ENCODE data around the gene MTRF1L.
"Not testable (repeated sequence)": the region's sequence is repeated elsewhere in the genome, so short reads cannot be mapped to it uniquely, and the experiment has no call there.

MTRF1L gene

DNA sequence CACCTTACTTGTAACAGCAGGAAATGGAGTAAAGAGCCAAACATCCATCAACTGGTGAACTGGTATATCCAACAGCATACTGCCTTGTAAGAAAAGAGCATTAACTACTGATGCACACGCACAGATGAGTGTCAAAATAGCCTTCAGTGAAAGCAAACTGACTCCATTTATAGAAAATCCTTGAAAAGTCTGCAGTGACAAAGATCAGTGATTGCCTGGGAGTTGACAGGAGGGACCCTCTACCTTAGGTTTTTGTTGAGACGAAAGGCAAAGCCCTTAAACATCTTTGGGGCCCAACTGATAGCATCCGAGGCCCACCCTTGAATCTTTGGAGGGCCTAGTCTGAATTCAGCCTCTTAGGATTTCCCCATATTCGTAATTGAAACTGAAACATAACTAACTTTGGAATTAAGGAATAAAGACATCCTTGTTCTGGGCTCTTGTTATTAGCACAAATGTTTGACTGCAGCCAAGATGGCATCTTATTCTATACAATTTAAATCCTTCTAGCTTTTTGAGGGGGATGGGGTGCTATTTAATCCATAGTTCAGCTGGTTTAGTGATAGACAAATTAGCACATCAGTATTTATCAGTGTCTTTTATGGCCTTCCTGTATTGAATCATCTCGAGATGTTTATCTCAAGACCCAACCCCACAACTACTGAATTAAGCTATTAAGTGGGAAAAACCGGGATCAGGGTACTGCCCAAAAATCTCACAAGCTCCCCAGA is 32.7 kb downstream of the MTRF1L start:
- DNase-seq (ENCODE audit: low read depth), result no peak

DNA sequence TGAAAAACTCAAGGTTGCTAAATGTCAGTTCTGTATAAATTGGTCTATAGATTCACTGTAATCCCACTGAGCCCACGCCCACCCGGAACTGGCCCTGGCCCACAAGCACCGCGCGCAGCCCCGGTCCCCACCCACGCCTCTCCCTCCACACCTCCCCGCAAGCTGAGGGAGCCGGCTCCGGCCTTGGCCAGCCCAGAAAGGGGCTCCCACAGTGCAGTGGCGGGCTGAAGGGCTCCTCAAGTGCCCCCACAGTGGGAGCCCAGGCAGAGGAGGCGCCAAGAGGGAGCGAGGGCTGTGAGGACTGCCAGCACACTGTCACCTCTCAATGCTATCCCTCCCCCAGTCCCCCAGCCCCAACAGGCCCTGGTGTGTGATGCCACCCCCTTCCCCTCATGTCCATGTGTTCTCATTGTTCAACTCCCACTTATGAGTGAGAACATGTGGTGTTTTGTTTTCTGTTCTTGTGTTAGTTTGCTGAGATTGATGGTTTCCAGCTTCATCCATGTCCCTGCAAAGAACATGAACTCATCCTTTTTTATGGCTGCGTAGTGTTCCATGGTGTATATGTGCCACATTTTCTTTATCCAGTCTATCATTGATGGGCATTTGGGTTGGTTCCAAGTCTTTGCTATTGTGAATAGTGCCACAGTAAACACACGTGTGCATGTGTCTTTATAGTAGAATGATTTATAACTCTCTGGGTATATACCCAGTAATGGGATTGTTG is 36.2 kb downstream of the MTRF1L start:
- DNase-seq (ENCODE audit: low read depth), result not testable (repeated sequence)

- no peak for DNase-seq (ENCODE audit: low read depth)
Measured at GRCh38 chr6:152959333-152959732, 43.2 kb downstream of the MTRF1L start.

DNA sequence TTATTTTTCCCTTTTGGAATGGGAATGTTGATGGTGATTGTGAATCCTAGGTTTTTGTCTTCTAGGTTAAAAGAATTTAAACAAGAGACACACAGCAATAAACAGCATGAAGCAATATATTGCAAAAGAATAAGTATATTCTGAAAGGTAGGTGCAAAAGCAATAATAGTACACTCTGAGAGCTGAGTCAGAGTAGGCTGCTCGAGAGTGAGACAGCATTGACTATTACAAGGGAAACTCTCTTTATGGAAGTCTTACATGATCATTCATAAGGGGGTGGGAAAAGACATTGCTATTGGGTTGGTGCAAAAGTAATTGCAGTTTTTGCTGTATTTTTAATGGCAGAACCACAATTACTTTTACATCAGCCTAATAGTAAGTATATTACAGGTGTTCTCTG is 44.7 kb downstream of the MTRF1L start:
- DNase-seq (ENCODE audit: low read depth), result peak; percentile 25

- no peak for DNase-seq (ENCODE audit: low read depth)
Measured at GRCh38 chr6:152954443-152954842, 48.1 kb downstream of the MTRF1L start.

GRCh38 chr6:152952866-152953509 is 49.5 kb downstream of the MTRF1L start:
- peak; percentile 49 for DNase-seq (ENCODE audit: low read depth)

DNA sequence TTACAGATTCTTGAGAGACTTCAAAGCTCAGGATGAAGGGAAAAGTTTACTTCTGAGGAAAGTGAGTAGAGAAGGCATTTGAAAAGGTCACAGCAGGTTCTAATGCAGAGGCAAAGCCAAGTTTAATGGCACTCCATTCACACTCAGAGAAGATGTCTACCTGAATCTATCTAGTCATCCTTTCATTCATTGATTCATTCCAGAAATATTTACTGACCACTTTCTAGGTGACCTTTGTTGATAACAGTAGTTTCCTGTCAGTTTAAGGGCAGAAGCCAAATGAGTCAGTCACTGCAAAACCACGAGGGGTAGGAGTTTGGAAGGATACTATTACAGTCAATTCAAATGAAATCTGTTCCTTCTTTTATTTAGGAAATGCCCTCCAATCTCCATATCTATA is 50.5 kb downstream of the MTRF1L start:
- DNase-seq (ENCODE audit: low read depth), result peak; percentile 45

DNA sequence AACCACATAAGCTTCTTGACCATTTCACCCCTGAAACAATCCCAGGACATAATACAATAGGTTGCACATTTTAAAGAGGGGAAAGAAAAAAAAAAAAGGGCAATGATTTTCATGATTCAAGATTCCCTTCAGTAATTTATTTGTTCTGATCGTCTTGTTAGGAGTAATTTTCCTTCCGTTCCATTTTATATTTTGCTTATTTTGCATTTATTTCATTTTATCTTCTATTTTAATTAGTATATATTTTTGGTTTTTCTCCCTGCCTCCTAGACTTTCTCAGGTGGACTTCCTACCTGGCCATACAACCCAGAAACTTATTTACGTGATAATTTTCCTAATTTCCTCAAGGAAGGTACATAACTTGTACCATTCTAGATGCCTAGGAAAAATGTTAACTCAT is 52.3 kb downstream of the MTRF1L start:
- no peak for DNase-seq (ENCODE audit: low read depth)

GRCh38 chr6:152948150-152948768 is 54.2 kb downstream of the MTRF1L start:
- DNase-seq (ENCODE audit: low read depth), result peak; percentile 40

- DNase-seq (ENCODE audit: low read depth), result no peak
Measured at GRCh38 chr6:152946995-152947394, 55.5 kb downstream of the MTRF1L start.

- DNase-seq (ENCODE audit: low read depth), result no peak
Measured at GRCh38 chr6:152946484-152946883, 56.0 kb downstream of the MTRF1L start.

DNA sequence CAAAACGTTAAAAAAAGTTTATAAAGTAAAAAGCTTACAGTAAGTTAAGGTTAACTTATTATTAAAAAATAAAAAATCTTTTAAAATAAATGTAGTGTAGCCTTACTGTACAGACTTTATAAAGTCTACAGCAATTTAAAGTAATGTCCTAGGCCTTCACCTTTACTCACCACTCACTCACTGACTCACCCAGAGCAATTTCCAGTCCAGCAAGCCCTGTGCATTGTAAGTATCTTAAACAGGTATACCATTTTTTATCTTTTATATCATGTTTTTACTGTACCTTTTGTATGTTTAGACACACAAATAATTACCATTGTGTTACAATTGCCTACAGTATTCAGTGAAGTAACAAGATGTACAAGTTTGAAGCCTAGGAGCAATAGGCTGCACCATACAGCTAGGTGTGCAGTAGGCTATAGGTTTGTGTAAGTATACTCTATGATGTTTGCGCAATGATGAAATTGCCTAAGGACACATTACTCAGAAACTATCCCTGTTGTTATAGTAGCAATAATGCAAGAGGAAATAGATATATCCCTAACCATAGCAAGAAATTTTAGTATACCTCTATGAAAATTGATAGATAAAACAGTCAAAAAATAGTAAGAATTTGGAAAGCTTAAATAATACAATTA is 59.1 kb downstream of the MTRF1L start:
- DNase-seq (ENCODE audit: low read depth), result peak; percentile 8

DNA sequence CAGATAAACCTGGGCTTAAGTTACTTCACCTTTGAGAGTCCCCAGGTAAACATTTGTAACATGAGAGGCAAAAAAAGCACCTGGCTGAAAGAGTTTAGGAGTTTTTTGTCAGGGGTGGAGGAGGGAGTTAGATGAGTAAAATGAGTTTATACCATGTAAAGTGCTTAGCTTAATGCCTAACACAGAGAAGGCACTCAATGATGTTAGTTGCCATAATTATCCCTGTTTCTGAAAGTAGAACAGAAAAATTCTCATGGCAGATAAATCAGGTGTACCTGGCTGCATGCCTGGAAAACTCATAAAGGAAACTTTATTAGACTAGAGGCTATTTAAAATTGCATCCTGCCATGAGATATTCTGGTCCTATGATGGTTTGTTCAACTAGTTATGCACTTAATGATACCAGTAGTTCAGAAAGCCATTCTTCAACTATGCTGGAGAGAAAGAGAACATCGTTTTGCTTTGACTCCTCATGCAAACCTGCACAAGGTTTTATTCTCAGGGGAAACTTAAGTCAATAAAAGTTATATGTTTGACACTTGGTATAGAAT is 60.1 kb downstream of the MTRF1L start:
- no peak for DNase-seq (ENCODE audit: low read depth)

GRCh38 chr6:152941746-152942145 is 60.8 kb downstream of the MTRF1L start:
- no peak for DNase-seq (ENCODE audit: low read depth)
